Stimulated activated CD4-positive, alpha-beta T cell treated with anti-CD3 and anti-CD28 coated beads, Interleukin-2, amount 100 ng/mL, for 4 hours (primary cell): Measurements from ENCODE around the gene GRIP1.

Experiments
- DNase-seq: peaks from one replicate; pipeline ENCODE4 v3.0.0-alpha.2; 2020; ENCODE audit warnings: low read depth

GRIP1 gene

DNA sequence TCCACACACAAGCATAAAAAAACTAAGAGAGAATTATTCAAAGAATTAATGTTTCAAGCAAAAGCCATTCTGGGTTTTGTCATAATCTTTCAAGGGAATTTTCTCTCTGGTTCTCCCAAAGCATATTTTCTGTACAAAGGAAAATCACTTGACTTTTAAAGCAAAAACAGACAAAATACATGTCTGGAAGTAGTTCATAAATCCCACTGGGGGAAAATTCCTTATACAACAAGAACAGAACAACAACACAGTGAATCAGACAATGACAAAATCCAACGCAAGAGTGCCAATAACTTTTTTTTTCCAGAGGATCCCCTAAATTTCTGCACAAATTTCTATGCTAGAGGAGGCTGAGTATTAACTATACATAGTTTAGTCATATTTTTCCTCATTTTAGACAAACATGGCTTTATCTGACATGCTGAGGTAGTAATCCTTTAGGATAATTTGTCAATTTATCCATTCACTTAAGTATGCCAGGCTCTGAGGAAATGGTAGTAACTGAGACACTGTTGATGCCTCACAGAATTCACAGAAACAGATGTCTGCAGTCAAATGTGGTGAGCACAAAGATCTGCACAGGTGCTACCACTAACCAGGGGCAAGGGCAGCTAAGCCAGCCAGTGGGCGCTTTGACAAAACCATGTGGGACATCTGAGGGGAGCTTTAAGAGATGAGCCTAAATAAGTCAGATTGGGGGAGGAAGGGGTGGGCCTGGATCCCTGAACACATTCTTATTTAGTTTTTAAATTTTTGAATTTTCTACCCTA, 38.0 kb downstream of the GRIP1 start:
- DNase-seq, result no peak

DNA sequence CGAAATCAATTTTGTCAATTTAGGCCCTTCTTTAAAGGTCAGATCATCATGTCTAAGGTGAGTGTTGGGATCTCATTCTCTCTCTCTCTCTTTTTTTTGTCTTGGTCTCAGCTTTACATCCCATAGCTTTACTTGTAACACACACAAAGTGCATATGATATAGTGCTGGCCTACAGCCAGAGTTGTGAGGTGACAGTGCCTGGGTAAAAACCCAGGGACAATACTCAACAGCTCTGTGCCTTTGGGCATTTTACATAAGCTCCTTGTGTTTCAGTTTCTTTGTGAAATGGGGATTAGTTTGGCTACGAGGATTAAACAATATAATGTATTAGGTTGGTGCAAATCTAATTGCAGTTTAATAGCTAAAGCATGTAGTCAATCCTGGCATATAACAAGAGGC, 40.2 kb downstream of the GRIP1 start:
- no peak for DNase-seq

GRCh38 chr12:66637699-66638301, 41.1 kb downstream of the GRIP1 start:
- DNase-seq, result no peak

DNA sequence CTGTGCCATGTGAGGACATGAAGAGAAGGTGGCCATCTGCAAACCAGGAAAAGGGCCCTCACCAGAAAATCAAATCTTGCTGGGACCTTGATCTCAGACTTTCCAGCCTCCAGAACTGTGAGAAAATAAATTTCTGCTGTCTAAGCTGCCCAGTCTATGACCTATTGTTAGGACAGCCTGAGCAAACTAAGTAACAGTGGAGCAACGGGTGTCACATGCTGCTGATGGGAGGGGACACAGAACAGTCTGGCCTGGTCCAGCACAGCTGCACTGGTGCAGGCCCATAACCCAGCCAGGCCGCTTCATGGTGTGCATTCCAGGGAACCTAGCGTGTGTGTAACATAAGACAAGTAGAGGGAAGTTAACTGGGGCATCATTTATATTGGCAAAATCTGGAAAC, 42.1 kb downstream of the GRIP1 start:
- no peak for DNase-seq

GRCh38 chr12:66633676-66634075, 45.2 kb downstream of the GRIP1 start:
- DNase-seq, result no peak

DNA sequence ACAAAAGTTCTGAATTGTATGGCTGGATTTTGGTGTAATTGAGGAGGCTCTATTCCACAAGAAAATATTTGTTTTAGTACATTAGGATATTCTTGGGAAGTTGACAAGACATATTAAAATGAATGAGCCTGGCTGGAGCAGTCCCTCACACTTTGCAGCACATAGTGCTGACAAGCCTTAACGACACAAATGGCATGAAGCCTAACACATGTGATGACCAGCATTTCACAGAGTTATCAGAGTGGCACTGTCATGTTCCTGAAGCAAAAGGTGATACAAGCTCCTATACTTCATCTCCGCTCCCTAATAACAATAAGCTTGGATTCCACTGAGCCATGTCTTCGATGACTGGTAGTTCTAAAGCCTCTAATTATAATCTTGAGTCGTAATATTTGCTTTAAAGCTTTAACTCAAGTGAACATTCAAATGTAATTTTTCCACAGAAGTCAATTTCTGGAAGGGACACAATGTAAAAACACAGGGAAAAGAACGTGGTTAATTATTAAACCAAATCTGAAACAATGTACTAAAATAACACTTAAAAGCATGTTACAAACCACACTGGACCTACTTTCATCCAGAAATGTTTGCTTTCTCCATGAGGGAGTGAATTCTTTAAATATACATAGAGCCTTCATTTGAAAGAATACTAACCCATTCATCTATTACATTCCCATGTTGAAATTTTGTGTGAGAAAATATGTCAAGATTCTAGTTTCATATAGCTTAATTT, 49.6 kb downstream of the GRIP1 start:
- DNase-seq, result no peak

DNA sequence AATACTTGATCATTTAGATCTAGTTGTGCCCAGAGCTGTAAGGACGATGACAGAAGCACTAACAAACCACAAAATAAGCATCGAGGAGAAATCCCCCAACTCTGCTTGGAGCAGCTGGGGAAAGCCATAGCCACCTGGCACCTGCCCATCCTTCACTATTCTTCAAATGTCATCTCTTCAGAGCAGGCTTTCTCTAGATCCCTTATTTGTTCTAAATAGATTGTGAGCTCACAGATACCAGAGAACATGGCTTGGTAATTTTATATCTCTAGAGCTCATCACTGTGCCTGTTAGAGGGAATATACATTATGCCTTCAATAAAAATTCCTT, 50.9 kb downstream of the GRIP1 start:
- DNase-seq, result no peak

DNA sequence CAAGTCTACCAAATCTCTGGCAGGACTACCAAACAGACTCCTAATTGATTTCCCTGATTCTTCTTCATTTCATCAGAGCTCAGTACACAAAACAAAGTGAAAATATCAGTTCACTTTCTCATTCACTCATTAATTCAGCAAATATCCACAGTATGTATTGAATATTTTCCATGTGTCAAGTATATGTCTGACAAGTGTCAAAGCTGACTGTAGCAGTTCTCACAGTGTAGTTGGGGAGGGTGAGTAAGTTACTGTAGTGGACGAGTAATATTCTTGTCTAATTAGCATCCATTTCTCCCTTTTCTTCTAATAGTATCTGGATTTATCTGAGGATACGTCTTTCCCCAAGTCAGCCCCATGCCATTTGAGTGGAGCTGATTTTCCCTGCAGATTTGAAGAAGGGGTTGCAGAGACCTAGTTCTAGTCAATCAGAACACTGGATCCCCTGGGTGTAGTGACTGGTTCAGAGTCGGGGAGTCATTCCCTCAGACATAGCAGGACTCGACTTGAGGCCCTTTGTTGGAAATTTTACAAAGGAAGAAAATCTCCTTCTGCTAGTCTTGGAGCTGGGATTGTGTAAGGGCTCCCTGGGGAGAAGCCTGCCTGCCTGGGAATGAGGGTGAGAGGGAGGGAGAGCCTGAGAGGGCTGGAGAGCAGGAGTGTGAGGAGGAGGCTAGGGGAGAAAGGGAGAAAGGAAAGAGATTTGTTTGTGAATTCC, 51.4 kb downstream of the GRIP1 start:
- no peak for DNase-seq

DNA sequence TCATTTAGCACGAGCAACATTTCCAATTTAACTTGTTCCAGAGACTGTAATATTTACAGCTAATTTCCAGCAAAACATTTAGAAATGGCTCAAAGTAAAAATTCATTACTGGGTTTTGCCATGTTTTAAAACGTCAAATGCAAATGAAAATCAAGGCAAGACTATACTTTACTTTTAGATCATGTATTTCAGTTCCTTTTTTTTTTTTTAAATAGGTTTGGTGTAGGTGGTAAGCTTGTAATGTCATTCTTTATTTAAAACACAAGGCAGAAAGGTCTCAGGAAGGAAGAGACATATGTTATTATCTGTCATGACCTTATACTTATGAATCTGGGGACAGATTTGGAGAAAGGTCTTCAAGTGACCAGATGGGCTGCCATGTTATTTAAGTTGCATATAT, 54.1 kb downstream of the GRIP1 start:
- DNase-seq, result no peak

DNA sequence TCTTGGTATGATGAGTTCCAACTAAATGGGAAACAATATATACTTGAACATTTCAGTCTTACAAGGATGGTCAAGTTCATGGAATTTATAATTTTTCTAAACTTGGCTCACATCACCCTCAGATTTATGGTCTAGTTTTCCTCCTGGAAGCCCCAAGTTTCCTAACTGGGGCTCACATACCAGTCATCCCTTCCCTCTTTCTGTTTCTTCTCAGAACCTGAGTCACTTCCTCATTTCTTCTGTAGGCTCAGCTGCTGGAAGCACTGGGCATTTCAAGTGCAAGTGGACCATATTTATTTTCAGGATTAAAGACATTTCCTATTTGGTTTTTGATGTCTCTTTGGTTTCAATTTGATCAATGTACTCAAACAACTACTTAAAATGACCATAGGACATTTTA, 55.4 kb downstream of the GRIP1 start:
- DNase-seq, result no peak

DNA sequence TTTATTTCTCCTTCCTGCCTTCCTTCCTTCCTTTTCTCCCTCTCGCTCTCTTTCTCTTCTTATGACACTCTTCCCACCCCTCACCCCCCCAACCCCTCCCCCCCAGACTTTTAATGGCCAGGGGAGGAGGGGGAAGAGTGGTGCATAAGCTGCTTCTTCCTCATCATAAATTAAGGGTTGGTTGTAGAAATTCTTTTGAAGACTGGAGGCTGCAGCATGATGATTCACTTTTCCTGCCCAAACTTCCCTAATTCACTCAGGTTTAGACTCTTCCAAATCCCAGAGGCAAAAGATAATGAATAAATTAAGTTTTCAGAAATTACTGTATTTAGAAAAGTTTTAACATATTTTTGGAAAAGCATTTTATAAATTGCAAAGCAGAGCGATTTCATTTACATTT, 58.2 kb downstream of the GRIP1 start:
- no peak for DNase-seq

DNA sequence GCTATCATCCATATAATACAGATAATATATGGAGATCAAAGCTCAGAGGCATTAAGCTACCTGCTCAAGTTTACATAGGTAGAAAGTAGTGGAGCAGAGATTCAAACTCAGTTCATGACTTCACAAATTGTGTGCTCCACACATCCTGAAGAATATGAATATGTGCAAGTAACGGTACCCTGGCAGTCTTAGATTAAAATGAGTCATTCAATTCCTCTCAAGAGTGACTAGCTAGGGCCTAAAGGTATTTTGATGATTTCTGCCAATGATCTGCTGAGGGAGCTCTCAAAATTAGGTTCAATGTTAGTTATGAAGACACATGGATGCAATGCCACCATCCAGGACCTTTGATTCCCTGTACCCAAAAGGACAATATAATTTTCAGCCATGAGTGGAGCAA, 58.9 kb downstream of the GRIP1 start:
- DNase-seq, result no peak

DNA sequence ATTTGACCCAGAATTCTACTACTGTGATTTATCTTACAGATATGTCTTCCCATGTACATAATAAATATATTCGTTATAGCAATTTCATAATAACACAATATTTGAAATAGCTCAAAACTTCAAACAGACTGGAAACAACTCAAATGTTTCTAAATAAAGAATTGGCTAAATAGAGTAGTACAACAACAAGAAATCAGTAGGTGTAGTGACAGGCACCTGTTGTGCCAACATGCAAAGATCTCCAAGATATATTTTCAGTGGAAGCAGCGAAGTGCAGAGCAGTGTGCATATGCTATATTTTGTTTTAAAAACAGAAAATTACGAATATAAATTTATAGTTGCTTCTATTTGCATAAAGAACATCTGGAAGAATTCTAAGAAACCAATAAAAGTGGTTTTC, 60.9 kb downstream of the GRIP1 start:
- DNase-seq, result no peak

DNA sequence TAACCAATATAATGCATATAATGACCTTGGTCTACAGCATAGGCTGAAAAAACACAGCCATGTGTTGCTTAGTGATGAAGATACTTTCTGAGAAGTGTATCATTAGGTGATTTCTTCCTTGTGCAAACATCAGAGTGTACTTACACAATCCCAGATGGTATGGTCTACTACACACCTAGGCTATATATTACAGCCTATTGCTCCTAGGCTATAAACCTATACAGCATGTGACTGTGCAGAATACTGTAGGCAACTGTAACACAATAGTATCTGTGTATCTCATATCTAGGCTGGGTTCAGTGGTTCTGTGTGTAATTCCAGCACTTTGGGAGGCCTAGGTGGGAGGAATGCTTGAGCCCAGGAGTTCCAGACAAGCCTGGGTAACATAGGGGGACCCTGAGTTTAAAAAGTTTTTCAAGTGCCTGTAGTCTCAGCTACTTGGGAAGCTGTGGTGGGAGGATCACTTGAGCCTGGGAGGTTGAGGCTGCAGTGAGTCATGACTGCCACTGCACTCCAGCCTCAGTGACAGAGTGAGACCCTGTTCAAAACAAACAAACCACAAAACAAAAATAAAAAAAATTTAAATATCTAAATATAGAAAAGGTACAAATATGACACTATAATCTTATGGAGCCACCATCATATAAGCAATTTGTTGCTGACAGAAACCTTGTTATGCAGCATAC, 66.6 kb downstream of the GRIP1 start:
- DNase-seq, result no peak

- no peak for DNase-seq
Measured at GRCh38 chr12:66607147-66607546, 71.7 kb downstream of the GRIP1 start.

GRCh38 chr12:66605293-66605692, 73.6 kb downstream of the GRIP1 start:
- DNase-seq, result no peak

- no peak for DNase-seq
Measured at GRCh38 chr12:66603981-66604479, 74.8 kb downstream of the GRIP1 start.

DNA sequence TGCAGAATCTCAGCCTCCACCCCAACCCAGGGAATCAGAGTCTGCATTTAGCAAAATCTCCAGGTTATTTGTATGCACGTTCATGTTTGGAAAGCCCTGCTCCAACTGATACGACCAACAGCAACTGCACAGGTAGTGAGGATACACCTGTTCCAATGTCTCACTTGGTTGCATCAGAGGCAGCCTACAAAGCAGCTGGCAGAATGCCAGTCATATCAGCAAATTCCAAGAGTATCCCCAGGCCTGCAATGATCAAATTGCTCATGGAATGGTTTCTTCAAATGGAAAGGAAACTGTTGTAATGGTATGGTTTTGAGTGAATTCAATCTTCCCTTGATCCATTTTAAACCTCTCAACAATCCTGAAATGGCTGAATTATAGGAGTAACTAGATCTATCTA, 75.4 kb downstream of the GRIP1 start:
- no peak for DNase-seq

- no peak for DNase-seq
Measured at GRCh38 chr12:66602483-66603143, 76.3 kb downstream of the GRIP1 start.

- DNase-seq, result no peak
Measured at GRCh38 chr12:66600903-66601302, 78.0 kb downstream of the GRIP1 start.

- no peak for DNase-seq
Measured at GRCh38 chr12:66599816-66600215, 79.1 kb downstream of the GRIP1 start.

- DNase-seq, result no peak
Measured at GRCh38 chr12:66598608-66599007, 80.3 kb downstream of the GRIP1 start.
